Uterus (tissue), 2 donors: ENCODE data around the gene NTN5.

ENCODE experiments used
- POLR2A ChIP-seq, 2 donors: fragments of 450-650 bp; IDR thresholded peaks; one replicate each; pipeline ENCODE4 v1.6.1; 2016; ENCODE audit warnings: antibody characterized with exemption in 2 of 2, mild to moderate bottlenecking in 1 of 2, moderate library complexity in 1 of 2
- TF ChIP-seq, protein P1 (sequence below), 4 experiments: fragments of 200-600 bp in 2 of 4; fragments of 450-650 bp in 2 of 4; sonication (generic) in 2 of 4; IDR thresholded peaks; one replicate each; pipeline ENCODE4 v1.5.1; 2016 to 2019; ENCODE audit warnings: antibody characterized with exemption in 4 of 4, mild to moderate bottlenecking in 2 of 4, moderate library complexity in 1 of 4

DNA sequence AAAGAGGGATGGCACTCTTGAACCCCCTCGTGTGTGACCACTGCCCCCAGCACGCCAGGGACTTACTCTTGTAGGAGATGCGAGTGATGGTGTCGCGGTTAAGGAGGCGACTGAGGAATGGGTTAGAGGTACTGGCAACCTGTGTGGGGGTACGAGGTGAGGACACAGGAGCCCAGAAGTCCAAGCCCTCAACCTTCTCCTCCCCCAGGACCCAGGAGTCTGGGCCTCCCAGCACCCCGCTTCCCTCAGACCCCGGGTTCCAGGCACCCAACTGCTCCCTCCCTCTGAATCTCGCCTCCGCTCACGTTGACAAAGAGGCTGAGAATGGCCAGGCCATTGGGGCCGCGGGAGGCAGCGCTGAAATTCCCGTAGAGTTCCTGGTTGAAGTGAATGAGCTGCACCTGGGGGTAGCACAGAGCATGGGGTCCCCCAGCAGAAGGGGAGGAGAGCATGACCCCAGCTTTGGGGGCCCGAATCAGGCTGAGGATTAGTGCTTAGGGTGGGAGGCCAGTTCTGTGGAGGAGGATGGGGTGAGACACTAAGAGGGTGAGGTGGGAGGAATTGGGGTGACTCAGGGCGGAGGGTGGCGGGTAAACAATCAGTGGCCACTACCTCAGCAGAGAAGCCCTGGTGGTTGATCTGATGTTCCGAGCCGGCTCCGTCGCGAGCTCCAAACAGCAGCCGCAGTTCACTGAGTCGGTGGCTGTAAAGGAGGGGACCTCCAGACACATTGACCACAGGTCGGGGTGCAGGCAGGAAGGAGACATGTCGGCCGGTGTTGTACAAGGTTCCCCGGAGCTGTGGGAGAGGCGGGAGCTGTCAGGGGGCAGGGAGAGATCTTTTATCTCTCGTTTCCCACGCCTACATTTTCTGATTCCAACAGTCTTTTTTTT is 33.1 kb downstream of the NTN5 start:
- TF ChIP-seq, protein P1, sequence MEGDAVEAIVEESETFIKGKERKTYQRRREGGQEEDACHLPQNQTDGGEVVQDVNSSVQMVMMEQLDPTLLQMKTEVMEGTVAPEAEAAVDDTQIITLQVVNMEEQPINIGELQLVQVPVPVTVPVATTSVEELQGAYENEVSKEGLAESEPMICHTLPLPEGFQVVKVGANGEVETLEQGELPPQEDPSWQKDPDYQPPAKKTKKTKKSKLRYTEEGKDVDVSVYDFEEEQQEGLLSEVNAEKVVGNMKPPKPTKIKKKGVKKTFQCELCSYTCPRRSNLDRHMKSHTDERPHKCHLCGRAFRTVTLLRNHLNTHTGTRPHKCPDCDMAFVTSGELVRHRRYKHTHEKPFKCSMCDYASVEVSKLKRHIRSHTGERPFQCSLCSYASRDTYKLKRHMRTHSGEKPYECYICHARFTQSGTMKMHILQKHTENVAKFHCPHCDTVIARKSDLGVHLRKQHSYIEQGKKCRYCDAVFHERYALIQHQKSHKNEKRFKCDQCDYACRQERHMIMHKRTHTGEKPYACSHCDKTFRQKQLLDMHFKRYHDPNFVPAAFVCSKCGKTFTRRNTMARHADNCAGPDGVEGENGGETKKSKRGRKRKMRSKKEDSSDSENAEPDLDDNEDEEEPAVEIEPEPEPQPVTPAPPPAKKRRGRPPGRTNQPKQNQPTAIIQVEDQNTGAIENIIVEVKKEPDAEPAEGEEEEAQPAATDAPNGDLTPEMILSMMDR (IDR thresholded peaks at IDR 0.05) = no peak
- TF ChIP-seq POLR2A (IDR thresholded peaks at IDR 0.05) = no peak
